NCI-H1694 treated with DMSO at 0.1 percent for 48 hours (cell line): ENCODE data around the gene HAUS1.
"Not testable (repeated sequence)": the region's sequence is repeated elsewhere in the genome, so short reads cannot be mapped to it uniquely, and the experiment has no call there.

Experiments
- DNase-seq: peaks from one replicate; lab custom pipeline; 2025; lab: John Stamatoyannopoulos, UW

HAUS1 gene

GRCh38 chr18:46158499-46158898 is 54.3 kb downstream of the HAUS1 start:
- DNase-seq, result no peak

- DNase-seq, result no peak
Observed at GRCh38 chr18:46160050-46160798, 56.0 kb downstream of the HAUS1 start.

GRCh38 chr18:46160840-46161239 is 56.7 kb downstream of the HAUS1 start:
- not testable (repeated sequence) for DNase-seq

GRCh38 chr18:46161703-46162396 is 57.7 kb downstream of the HAUS1 start:
- DNase-seq, result no peak

- no peak for DNase-seq
Observed at GRCh38 chr18:46163091-46163490, 58.9 kb downstream of the HAUS1 start.

GRCh38 chr18:46163941-46164499 is 59.8 kb downstream of the HAUS1 start:
- no peak for DNase-seq

- not testable (repeated sequence) for DNase-seq
Observed at GRCh38 chr18:46164502-46164901, 60.3 kb downstream of the HAUS1 start.

GRCh38 chr18:46164920-46165319 is 60.7 kb downstream of the HAUS1 start:
- DNase-seq, result no peak

- DNase-seq, result no peak
Observed at GRCh38 chr18:46166261-46166970, 62.2 kb downstream of the HAUS1 start.

- no peak for DNase-seq
Observed at GRCh38 chr18:46167971-46168370, 63.8 kb downstream of the HAUS1 start.

GRCh38 chr18:46169464-46169941 is 65.3 kb downstream of the HAUS1 start:
- DNase-seq, result no peak

- DNase-seq, result no peak
Observed at GRCh38 chr18:46171331-46171730, 67.1 kb downstream of the HAUS1 start.

GRCh38 chr18:46173393-46174341 is 69.5 kb downstream of the HAUS1 start:
- peak; percentile 90 for DNase-seq

- no peak for DNase-seq
Observed at GRCh38 chr18:46174342-46175041, 70.3 kb downstream of the HAUS1 start.

- no peak for DNase-seq
Observed at GRCh38 chr18:46176001-46176400, 71.8 kb downstream of the HAUS1 start.
